Nephron progenitor cell (in vitro differentiated cells): ENCODE measurements around the gene GSG1L2.

ENCODE experiments used
- DNase-seq: peaks from one replicate; pipeline ENCODE4 v3.0.0; 2021
- H3K27ac Mint-ChIP-seq: 2 replicates; pipeline ENCODE4 v1.8.0; 2021; ENCODE audit warnings: mild to moderate bottlenecking, moderate library complexity, mixed read lengths
- H3K27me3 Mint-ChIP-seq: 2 replicates; pipeline ENCODE4 v1.8.0; 2021; ENCODE audit warnings: mild to moderate bottlenecking, low read depth, mixed read lengths; ENCODE audit not compliant: poor library complexity
- H3K36me3 Mint-ChIP-seq: 2 replicates; pipeline ENCODE4 v1.8.0; 2021; ENCODE audit warnings: low read depth, mixed read lengths
- H3K4me1 Mint-ChIP-seq: 2 replicates; pipeline ENCODE4 v1.8.0; 2021; ENCODE audit warnings: mixed read lengths
- H3K4me3 Mint-ChIP-seq: 2 replicates; pipeline ENCODE4 v1.8.0; 2021; ENCODE audit warnings: mild to moderate bottlenecking, moderate library complexity, mixed read lengths
- H3K9me3 Mint-ChIP-seq: 2 replicates; pipeline ENCODE4 v1.8.0; 2021; ENCODE audit warnings: mild to moderate bottlenecking, moderate library complexity, mixed read lengths
- TF ChIP-seq, protein P1 (sequence below): fragments of 200-600 bp; sonication (generic); IDR thresholded peaks from 2 replicates; pipeline ENCODE4 v1.5.0; 2021; ENCODE audit warnings: antibody characterized with exemption

GSG1L2 gene

DNA sequence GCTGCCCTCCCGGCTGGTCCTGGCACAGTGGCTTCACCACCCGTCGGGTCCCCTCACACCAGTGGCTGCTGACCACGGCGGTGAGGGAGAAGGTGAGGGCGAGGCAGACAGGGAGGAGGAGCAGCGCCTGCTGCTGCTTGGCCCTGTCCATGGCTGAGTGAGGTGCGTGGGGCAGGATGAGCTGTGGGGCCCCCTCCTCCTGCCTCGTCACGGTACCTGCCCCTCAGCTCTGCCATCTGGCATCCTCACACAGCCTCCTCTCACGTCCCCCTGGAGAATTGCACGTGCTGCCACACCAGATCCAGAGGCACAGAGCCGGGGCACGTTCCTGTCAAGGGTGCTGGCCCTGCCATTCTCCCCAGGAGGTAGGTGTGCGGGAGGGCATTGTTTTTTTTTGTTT lies at the start of gene GSG1L2:
Gene GSG1L2, minus strand, starts transcription at position 159 of the 400 bp plus-strand sequence. Its CDS starts 8 bp downstream, at position 151.
- Mint-ChIP-seq H3K4me3 (no peak within 1 kb of the TSS), H3K27ac (no peak within 1 kb of the TSS), H3K36me3 (no peaks in the 10 kb centered on the region), H3K27me3 (peaks cover 15% of the 10 kb centered on the region), H3K4me1 (peaks cover 9% of the 10 kb centered on the region), H3K9me3 (no peaks in the 10 kb centered on the region)
- TF ChIP-seq, protein P1, sequence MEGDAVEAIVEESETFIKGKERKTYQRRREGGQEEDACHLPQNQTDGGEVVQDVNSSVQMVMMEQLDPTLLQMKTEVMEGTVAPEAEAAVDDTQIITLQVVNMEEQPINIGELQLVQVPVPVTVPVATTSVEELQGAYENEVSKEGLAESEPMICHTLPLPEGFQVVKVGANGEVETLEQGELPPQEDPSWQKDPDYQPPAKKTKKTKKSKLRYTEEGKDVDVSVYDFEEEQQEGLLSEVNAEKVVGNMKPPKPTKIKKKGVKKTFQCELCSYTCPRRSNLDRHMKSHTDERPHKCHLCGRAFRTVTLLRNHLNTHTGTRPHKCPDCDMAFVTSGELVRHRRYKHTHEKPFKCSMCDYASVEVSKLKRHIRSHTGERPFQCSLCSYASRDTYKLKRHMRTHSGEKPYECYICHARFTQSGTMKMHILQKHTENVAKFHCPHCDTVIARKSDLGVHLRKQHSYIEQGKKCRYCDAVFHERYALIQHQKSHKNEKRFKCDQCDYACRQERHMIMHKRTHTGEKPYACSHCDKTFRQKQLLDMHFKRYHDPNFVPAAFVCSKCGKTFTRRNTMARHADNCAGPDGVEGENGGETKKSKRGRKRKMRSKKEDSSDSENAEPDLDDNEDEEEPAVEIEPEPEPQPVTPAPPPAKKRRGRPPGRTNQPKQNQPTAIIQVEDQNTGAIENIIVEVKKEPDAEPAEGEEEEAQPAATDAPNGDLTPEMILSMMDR = no peak
- no peak for DNase-seq

- Mint-ChIP-seq H3K9me3 (peaks cover 10% of the 10 kb centered on the region), H3K27ac (no peak overlapping the region), H3K27me3 (peaks cover 11% of the 10 kb centered on the region), H3K4me3 (no peak overlapping the region), H3K4me1 (no peaks in the 10 kb centered on the region), H3K36me3 (no peaks in the 10 kb centered on the region)
- no peak for DNase-seq
- TF ChIP-seq, protein P1 = no peak
Measured at GRCh38 chr17:9868552-9868951, 46.7 kb upstream of the GSG1L2 start.

DNA sequence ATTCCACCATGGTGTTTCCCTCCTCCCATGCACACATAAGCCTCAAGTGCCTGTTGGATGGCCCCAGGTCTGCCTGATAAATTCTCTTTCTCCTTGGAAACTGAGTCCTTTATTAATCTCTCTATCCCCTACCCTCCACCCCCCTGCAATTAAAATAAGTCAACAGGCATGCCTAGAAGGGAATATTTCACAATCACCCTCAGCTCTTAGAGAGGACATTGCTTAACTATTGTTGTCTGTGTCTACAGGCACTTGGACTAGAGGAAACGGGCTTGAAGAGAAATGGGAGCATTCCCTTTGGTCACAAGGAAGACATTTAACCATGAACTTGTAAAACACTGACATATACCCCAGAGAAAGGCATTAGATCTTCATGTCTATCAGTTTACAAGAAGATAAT lies 43.7 kb upstream of the GSG1L2 start:
- H3K4me1 Mint-ChIP-seq = no peaks in the 10 kb centered on the region
- TF ChIP-seq, protein P1 = no peak
- H3K9me3 Mint-ChIP-seq = peaks cover 22% of the 10 kb centered on the region
- H3K27ac Mint-ChIP-seq = no peak overlapping the region
- no peak for DNase-seq
- no peak overlapping the region for H3K4me3 Mint-ChIP-seq
- peaks cover 15% of the 10 kb centered on the region for H3K27me3 Mint-ChIP-seq
- H3K36me3 Mint-ChIP-seq = no peaks in the 10 kb centered on the region

DNA sequence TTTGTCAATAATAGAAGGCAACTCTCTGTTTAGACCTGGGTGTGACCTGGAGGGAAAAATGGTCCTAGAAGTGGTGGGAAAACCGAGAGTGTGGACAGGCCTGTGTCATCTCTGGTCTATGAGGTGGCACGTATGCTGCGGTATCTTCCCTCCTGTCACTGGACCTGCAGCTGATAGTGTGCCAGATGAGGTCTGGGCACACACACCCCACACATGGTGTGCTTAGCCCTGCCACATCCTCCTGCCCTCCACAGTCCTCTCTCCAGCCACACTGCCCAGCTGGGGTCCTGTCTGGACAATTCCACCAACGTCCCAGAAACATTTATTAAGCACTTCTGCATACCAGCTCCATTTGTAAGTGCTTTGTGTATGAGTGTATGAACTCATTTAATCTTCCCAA lies 41.1 kb upstream of the GSG1L2 start:
- H3K4me3 Mint-ChIP-seq = no peak overlapping the region
- no peaks in the 10 kb centered on the region for H3K36me3 Mint-ChIP-seq
- H3K27ac Mint-ChIP-seq = no peak overlapping the region
- TF ChIP-seq, protein P1 = no peak
- peaks cover 42% of the 10 kb centered on the region for H3K9me3 Mint-ChIP-seq
- no peak for DNase-seq
- no peaks in the 10 kb centered on the region for H3K4me1 Mint-ChIP-seq
- peaks cover 15% of the 10 kb centered on the region for H3K27me3 Mint-ChIP-seq

- peaks cover 15% of the 10 kb centered on the region for H3K27me3 Mint-ChIP-seq
- H3K4me3 Mint-ChIP-seq = no peak overlapping the region
- H3K9me3 Mint-ChIP-seq = peaks cover 45% of the 10 kb centered on the region
- no peak for DNase-seq
- no peaks in the 10 kb centered on the region for H3K4me1 Mint-ChIP-seq
- H3K36me3 Mint-ChIP-seq = no peaks in the 10 kb centered on the region
- TF ChIP-seq, protein P1 = no peak
- no peak overlapping the region for H3K27ac Mint-ChIP-seq
Measured at GRCh38 chr17:9862220-9862619, 40.3 kb upstream of the GSG1L2 start.

GRCh38 chr17:9860851-9861250 lies 39.0 kb upstream of the GSG1L2 start:
- Mint-ChIP-seq H3K9me3 (peaks cover 45% of the 10 kb centered on the region), H3K27ac (no peak overlapping the region), H3K36me3 (no peaks in the 10 kb centered on the region), H3K4me1 (no peaks in the 10 kb centered on the region), H3K27me3 (peaks cover 24% of the 10 kb centered on the region), H3K4me3 (no peak overlapping the region)
- no peak for DNase-seq
- TF ChIP-seq, protein P1 = no peak
